Hepatocyte (in vitro differentiated cells): ENCODE results near the gene NPEPL1.

Experiments used
- EZH2phosphoT487 ChIP-seq: fragments of 200-600 bp; sonication (generic); IDR thresholded peaks from one replicate; pipeline ENCODE4 v1.6.1; 2018; ENCODE audit warnings: antibody characterized with exemption, mild to moderate bottlenecking, low read depth, moderate library complexity; ENCODE audit not compliant: unreplicated experiment, severe bottlenecking
- TF ChIP-seq, protein P1 (sequence below): fragments of 200-600 bp; sonication (generic); IDR thresholded peaks from 2 replicates; pipeline ENCODE4 v1.5.1; 2016; ENCODE audit warnings: antibody characterized with exemption, mild to moderate bottlenecking; ENCODE audit not compliant: poor library complexity

DNA sequence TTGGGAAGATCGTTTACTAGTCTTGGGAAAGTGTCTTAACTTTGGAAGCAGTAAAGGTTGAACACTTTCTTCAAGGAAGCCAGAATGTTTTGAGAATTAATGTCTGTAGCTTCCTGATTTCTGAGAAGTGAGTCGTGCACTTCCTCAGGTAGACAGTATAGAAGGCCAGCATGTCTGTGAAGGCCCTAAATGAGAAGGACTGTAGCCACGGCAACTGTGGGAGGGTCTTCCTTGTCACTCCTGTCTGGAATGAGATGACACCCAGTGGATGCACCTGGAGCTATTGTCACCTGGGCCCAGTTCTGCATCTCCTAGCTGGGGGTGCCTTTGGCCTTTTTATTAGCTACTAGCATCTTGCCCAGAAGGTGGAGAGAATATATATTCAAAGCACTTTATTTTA is 32.8 kb upstream of the NPEPL1 start:
- TF ChIP-seq, protein P1, sequence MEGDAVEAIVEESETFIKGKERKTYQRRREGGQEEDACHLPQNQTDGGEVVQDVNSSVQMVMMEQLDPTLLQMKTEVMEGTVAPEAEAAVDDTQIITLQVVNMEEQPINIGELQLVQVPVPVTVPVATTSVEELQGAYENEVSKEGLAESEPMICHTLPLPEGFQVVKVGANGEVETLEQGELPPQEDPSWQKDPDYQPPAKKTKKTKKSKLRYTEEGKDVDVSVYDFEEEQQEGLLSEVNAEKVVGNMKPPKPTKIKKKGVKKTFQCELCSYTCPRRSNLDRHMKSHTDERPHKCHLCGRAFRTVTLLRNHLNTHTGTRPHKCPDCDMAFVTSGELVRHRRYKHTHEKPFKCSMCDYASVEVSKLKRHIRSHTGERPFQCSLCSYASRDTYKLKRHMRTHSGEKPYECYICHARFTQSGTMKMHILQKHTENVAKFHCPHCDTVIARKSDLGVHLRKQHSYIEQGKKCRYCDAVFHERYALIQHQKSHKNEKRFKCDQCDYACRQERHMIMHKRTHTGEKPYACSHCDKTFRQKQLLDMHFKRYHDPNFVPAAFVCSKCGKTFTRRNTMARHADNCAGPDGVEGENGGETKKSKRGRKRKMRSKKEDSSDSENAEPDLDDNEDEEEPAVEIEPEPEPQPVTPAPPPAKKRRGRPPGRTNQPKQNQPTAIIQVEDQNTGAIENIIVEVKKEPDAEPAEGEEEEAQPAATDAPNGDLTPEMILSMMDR, result no peak
- no peak for TF ChIP-seq EZH2phosphoT487
